Epithelial cell of prostate (primary cell): Measurements from ENCODE around the gene PTPN3.

Experiments used
- DNase-seq: peaks from one replicate; pipeline ENCODE4 v3.0.0-alpha.2; 2011; ENCODE audit warnings: low read depth, low spot score
- H3K27ac ChIP-seq: fragments of 450-650 bp; 2 replicates; pipeline ENCODE4 v1.5.1; 2017; ENCODE audit warnings: mild to moderate bottlenecking

Gene PTPN3

DNA sequence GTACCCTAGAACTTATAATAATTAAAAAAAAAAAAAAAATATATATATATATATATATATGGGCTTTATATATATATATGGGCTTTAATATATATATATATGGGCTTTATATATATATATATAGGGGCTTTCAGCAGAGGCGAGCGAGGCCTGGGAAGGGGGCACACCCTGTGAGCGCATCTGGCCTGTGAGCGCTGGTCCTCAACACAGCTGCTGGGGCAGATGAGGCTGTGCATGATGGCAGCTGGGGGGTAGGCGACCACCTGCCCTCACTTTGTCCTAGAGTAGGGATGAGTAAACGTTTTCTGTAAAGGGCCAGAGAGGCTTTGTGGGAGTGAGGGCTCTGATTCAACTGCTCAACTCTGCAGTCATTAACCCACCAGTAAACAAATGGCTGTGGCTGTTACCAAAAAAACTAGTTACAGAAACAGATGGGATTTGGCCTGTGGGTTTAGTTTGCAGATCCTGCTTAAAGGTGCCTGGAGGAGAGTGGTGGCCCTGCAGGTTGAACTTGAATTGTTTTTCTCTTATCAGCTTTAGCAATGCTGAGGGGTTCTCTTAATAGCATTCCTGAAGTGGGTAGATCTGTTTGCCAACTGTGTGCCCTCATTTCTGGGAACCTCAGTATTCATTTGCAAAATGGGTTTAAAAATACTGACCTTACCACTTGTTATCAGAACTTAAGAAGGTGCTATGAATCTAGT lies 89.2 kb downstream of the PTPN3 start:
- no peak overlapping the region for H3K27ac ChIP-seq
- DNase-seq, result no peak

DNA sequence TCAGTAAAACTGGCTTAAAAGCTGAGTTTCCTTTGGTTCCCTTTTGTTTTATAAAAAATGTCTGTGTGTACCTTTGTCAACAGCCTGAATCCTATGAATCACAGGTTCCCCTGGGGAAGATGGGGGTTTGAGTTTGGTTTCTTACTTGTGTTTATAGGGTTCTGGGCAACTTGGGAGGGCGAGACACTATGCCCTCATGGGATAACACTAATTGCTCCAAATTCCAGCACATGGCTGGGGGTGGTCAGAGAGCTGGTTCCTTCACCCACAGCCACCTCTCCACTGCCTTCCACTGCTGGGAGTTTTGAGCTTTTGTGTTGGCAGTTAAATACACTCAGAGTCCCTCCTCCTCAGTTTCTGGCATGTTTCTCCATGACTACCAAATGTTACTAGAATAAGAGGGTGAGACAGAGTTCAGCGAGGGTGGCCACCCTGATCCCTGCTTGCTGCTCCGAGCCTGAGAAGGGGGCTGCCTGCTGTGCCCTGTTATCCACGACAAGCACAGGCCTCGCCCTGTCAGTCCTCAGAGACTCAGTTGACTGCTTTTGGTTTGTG lies 94.3 kb downstream of the PTPN3 start:
- no peak overlapping the region for H3K27ac ChIP-seq
- DNase-seq, result no peak

DNA sequence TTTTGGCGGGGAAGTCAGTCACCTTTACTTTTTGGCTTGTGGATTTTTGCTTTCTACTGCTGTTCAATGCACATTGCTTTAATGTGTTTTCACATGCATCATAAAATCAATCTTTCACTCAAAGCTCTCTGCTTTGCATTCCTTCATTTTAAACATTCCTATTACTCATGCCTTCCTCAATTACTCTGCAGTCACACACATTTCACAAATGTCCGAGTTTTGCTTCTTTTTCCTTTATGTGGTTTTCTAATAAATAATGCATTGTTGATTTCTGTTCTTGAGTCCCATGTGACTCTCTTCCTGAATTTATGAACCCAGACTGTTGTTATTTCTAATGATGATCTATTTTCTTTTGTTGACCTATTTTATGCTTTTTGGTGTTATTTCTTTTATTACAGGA lies 95.0 kb downstream of the PTPN3 start:
- DNase-seq, result no peak
- no peak overlapping the region for H3K27ac ChIP-seq

DNA sequence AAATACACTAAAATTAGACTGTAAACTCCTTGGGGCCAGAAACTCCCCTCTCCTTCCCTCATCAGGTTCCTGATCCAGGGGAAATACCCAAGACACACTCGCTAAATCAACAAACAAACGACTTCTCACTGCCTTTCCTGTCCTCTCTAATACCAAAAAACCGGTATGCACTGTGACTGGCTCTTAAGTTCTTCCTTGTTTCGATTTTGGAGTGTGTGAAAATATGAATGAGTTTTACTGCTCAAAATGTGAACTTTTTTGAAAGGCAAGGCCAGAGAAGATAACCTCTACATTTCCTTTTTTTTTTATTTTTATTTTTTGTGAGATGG lies 96.2 kb downstream of the PTPN3 start:
- DNase-seq, result no peak
- no peak overlapping the region for H3K27ac ChIP-seq

DNA sequence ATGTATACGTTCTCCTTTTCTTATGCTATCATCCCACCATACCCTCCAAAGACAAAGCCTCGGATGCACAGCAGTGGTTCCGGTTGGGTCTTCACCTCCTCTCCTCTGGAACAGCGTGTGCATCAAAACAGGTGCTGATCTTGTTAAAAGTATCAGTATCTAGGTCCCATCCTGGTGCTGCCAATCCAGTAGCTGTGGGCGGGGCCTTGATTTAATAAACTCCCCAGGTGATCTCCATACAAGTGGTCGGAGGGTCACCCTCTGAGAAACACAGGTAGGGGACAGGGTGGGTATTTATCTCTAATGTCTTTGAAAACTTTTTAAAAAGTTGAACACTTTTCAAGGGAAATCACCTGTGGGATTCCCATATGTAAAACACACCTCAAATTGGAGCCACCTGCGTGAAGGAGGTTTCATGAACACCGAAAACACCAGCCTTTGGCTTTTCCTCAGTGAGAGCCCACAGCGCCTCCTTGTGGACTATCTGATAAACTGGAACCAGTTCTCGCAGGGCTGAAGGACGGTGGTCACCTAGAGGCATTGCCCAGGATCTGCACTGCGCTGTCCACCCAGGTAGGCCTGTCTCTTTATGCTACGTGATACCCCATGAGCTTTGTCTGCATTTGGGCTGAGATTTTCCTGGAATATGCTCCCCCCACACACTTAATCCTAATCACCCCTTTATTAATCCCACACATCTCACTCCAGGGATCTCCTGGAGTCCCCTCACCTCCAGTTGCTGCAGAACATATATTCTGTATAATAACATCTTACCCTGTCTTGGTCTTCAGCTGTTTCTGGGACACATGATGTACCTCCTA lies 96.7 kb downstream of the PTPN3 start:
- DNase-seq, result no peak
- no peak overlapping the region for H3K27ac ChIP-seq

DNA sequence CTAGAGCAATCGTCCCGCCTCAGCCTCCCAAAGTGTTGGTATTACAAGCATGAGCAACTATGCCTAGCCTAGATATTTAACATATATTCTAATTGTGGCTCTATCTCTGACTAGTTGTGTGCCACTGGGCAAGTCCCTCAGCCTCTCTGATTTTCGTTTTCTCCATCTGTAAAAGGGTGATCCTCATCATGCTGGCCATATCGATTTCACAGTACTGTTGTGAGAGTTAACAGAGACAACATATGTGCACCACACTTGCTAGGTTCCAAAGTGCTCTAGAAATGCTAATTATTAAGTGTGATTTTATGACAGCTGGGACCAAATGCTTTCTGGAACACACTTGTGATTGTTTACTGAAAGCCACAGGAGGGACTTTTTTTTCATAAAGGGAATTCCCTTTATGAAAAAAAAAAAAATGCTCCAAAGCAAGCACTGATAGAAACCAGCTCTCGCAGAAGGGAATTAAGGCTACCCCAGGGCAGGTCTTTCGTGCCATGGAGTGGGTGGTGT lies 98.8 kb downstream of the PTPN3 start:
- H3K27ac ChIP-seq, result no peak overlapping the region
- no peak for DNase-seq

DNA sequence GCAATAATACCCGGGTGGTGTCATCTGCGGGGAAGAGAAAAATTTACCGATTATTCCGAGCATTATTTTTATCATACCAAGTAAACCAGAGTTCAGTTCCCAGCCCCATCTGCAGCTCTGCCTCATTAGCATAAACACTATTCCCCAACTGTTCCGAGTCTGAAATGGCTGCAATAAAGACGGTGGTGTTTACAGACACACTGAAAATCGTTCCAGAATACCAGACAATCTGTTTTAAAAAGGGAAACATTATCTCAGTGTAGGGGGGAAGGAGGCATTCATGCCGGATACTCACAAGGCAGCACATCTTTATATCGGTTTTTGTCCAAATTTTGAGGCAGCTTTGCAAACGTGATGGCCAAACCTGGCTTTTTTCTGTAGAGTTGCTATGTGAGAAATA lies 106.9 kb downstream of the PTPN3 start:
- no peak overlapping the region for H3K27ac ChIP-seq
- no peak for DNase-seq

DNA sequence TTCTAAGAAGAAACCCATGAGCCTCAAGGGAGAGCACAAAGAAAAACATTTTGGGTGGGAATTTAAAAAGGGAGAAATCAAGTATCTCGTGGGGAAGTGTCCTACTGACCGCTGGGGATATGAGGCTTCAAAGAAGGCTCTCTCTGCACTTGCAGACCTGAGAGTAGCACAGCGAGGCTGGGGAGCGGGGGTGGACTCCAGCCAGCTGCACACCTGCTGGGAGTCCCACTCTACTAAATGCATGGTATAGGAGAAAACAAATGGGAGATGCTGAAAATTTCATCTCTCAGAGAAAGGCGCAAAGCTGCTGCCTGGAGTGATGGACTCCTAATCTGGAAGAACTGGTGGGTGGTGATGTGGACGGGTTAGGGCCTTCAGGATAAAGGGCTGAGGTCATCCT lies 110.3 kb downstream of the PTPN3 start:
- no peak overlapping the region for H3K27ac ChIP-seq
- no peak for DNase-seq

DNA sequence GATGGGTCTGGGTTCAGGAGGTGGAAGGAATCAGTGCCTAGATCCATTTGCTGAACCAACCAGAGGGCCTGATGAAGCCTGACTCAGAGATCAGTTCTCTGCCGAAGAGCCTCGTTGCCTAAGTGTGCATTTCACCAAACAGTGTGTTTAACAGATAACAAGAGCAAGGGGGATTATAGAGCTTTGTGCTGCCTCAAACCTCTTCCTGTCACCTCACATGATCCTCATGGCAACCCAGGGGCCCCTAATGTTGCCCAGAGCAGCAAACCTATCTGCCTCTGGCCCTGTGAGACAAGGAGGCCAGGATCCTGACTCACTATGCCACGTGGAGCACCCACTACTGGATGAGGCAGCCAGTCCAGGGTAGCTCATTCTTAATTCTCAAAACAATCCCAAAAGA lies 110.9 kb downstream of the PTPN3 start:
- no peak for DNase-seq
- H3K27ac ChIP-seq, result no peak overlapping the region

DNA sequence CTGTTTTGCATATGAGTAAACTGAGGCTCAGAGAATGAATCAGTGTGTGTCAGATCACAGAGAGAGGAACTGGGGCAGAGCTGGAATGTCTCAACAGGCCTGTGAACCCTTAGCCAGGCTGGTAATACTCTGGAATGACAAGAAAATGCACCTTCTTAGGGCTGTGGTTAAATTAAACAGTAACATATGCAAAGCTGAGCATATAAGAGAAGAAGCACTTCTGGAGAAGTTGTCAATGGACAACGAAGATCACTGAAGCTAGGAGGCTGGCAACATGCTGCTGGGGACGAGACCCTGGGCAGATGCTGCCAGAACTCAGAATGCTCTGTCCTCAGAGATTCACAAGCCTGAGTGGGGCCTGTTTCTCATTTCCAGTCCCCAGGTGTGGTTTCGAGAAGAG lies 112.6 kb downstream of the PTPN3 start:
- no peak for DNase-seq
- H3K27ac ChIP-seq, result no peak overlapping the region

DNA sequence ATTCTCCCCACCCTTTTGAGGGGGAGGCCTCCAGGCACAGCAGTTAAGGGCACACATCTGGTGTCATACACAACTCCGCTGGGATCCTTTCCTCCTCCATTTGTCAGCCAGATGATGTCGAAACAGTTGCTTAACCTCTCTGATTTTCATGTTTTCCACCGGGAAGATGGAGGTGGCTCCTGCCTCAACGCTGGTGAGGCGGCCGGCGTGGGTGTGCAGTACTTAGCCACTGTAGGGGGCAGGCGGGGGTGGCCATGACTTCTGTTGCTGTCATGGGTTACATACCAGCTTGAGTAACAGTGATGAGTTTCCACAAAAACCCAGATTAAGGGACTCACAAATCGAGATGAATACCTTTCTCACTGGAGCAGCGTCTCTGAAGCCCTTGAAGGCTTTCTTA lies 114.2 kb downstream of the PTPN3 start:
- H3K27ac ChIP-seq, result no peak overlapping the region
- DNase-seq, result no peak

DNA sequence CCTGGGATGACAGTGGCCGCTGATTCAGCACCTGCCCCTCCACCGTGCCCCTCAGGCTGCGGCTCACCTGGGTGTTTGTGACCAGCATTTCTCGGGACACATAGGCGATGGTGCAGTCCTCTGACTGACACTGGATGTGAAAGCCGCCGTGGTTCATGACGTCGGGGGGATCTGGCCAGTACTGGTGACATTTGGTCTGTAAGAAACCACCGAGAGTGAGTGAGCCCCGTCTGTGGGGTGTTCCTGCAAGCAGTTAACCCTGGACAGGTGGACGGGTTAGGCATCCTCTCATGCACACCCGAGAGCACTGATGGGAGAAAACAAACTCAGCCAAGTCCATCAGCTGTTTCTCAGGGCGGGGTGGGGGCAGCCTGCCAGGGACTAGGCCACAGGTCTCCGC lies 114.8 kb downstream of the PTPN3 start:
- no peak overlapping the region for H3K27ac ChIP-seq
- DNase-seq, result no peak

DNA sequence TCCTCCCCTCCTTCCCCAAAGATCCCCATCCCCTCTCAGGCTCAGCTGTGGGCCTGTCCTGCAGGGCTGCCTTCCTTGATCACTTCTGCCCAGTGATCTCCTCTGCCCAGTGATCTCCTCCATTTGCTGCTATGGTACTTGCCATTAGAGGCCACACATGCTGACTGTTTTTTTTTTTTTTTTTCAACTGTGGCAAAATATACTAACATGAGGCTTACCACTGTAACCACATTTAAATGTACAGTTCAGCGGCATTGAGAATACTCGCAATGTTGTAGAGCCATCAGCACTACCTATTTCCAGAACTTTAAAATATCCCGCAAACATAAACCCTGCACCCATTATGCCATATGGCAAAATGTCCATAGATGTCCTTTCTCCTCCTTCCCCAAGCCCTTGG lies 115.5 kb downstream of the PTPN3 start:
- no peak overlapping the region for H3K27ac ChIP-seq
- no peak for DNase-seq

DNA sequence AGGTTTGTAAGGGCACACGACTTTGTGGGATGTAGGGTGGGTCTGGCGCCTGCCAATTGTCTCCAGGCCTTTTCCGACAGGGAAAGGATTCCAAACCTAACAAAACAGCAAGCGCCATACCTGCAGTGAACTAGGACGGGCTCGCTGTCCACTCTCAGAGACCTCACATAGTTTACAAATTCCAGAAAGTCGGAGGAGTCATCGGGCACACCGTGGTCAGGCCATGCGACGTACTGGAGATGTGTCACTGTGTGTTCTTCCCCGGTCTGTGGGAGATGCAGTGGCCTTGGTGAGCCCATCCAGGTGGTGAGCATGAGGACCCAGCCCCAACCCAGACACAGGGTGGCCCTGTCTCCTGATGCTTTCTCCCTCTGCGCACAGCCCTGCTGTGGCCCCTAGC lies 115.9 kb downstream of the PTPN3 start:
- DNase-seq, result no peak
- no peak overlapping the region for H3K27ac ChIP-seq

DNA sequence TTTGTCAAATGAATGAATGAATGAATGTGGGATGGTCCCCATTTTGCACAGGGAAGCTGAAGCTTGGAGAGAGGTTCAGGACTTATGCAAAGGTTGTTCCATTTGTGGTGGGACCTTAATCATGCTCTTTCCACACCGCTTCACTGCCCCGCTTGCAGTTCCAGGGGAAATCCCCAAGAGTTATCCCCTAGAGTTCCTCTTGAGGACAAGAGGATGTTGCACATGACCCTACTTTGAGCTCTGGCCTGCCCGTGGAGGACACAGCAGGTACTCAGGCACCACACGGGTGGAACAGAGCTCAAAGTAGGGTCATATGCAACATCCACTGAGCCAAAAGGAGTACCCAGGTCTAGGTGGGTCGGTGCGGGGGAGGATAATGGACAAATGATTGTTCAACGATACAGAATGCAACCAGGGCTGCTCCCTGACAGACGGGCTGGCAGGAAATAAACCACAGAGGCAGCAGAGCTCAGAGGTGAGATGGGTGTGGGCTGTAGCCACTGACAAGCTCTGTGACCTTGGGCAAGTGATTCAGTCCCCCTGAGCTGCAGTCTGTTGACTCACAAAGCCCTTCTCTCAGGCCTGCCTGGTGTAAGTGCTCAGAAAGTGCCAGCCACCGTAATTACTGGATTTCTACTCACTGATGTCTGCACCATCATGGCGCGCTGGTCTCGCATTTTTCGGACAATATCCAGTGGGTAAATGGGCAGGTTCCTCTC lies 116.9 kb downstream of the PTPN3 start:
- H3K27ac ChIP-seq, result no peak overlapping the region
- no peak for DNase-seq

DNA sequence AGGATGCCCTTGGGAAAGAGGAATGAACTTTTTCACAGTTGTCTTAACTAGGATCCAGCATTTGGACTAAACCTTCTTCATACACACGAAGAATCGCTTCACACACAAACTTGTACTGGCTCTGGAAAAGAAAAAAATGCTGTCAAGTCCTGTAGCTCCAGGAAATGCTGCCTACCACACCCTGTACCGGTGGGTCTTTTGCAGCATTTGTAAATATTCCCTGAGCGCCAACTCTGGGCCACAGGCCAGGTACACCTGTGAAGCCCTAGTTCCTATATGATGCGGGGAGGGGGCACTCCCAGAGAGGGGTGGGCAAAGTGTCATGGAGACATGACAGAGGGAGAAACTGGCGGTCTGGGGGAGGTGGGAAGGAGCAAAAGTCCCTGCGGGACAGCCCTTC lies 118.6 kb downstream of the PTPN3 start:
- DNase-seq, result no peak
- no peak overlapping the region for H3K27ac ChIP-seq

DNA sequence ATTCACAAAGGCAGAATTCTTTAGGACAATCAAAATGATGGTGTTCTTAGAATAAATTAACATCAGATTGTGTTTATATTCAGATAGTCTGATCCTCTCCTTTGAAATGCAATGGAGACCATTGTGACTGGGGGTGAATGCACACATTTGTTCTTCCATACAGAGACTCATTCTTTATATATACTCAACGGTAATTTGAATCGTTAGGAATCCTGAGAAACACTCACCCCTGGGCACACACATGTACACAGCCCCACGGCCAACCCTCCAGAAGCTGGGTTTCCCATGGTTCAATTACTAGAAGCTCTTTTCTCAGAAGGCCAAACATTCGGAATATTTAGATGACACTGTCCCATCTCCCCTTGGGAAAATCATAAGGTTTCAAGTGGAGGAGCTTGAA lies 119.8 kb downstream of the PTPN3 start:
- no peak for DNase-seq
- no peak overlapping the region for H3K27ac ChIP-seq

DNA sequence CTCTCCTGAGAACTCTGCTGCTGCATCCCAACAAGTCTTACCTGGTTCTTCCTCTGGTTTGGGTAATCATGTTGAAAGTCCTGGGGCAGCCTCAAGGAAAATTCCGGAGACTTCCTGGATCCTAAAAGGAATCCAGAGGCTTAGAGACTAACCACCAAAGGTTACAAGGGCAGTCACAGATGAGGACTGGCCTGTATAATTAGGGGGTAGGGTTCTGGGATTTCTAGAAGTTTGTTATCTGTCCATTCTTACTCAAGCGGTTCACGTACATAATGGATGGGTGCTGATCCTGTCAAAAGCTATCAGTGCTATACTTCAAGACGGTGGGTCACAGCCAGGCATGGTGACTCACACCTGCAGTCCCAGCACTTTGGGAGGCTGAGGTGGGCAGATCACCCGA lies 125.9 kb downstream of the PTPN3 start:
- H3K27ac ChIP-seq, result no peak overlapping the region
- no peak for DNase-seq

DNA sequence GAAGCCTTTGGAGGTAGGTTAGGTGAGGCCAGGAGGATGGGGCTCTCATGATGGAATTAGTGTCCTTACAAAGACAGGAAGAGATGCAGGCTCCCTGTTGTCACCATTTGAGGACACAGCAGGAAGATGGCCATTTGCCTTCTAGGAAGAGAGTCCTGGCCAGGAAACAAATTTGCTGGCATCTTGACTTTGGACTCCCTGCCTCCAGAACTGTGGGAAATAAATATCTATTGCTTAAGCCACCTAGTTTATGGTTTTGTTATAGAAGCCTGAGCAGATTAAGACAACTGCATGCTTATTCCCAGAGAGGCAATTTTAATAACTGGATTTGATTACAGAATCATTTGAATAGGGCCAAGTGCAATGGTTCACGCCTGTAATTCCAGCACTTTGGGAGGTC lies 126.7 kb downstream of the PTPN3 start:
- H3K27ac ChIP-seq, result no peak overlapping the region
- no peak for DNase-seq

DNA sequence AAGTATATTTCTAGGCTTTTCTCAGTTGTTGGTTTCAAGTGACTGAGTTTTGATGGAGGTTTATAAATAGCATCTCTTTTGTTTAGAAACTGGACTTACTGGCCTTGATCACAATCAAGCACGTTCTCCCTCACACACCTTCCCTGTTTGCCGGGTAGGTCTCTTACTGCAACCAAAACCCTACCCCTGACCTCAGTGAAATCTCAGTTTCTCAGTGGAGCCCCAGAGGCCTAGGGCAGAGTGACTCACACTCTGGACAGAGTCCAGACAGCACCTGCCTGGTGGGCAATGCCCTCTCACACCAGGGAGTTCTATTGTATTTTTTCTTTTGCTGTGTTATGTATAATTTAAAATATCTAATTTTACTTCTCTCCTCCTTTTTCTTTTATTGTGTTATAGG lies 128.8 kb downstream of the PTPN3 start:
- no peak overlapping the region for H3K27ac ChIP-seq
- no peak for DNase-seq

DNA sequence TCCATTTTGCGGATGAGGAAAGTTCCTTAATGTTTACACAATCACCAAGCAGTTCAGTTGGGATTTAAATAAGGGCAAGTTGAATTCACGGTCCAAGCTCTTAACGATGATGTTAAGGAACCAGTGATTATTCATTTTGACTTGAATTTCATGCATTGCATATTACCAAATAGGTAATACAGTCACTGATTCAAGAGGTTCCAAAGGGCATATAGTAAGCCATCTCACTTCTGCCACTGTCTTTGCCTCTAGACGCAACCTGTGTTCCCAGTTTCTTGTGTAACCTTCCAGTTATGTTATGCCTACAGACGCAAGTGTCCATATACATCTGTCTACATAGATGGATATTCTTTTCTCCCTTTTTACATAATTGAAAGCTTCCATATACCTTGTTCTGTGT lies 137.3 kb downstream of the PTPN3 start:
- no peak for DNase-seq
- no peak overlapping the region for H3K27ac ChIP-seq
